ENCODE data around the gene STAT5A.
"Not testable (repeated sequence)": the region's sequence is repeated elsewhere in the genome, so short reads cannot be mapped to it uniquely, and the experiment has no call there.

The STAT5A gene

GRCh38 chr17:42287977-42288802 lies at the start of gene STAT5A:
TSS of gene STAT5A (plus strand) at chr17:42288498. CDS start at chr17:42289412, 914 bp downstream.
- no peaks in the 10 kb centered on the region for H3K9me3 Mint-ChIP-seq
- peaks cover 24% of the 10 kb centered on the region for H3K36me3 Mint-ChIP-seq

GRCh38 chr17:42239576-42239975 lies 48.7 kb upstream of the STAT5A start:
- not testable (repeated sequence) for H3K27ac Mint-ChIP-seq, H3K36me3 Mint-ChIP-seq, H3K27me3 Mint-ChIP-seq, H3K4me3 Mint-ChIP-seq, H3K9me3 Mint-ChIP-seq
- peaks cover 72% of the 10 kb centered on the region for H3K4me1 Mint-ChIP-seq

More at GRCh38 chr17:42287977-42288802, at the start of gene STAT5A:
- Mint-ChIP-seq H3K27ac (peak within 1 kb of the TSS; percentile 99), H3K27me3 (no peaks in the 10 kb centered on the region), H3K4me3 (peak within 1 kb of the TSS; percentile 92), H3K4me1 (peaks cover 60% of the 10 kb centered on the region)

- H3K9me3 Mint-ChIP-seq, result no peaks in the 10 kb centered on the region
- H3K27ac Mint-ChIP-seq, result peak overlapping the region; percentile 19
- H3K4me3 Mint-ChIP-seq, result no peak overlapping the region
- H3K27me3 Mint-ChIP-seq, result no peaks in the 10 kb centered on the region
- peaks cover 66% of the 10 kb centered on the region for H3K4me1 Mint-ChIP-seq
- peaks cover 2% of the 10 kb centered on the region for H3K36me3 Mint-ChIP-seq
Measured at GRCh38 chr17:42240201-42240600, 48.1 kb upstream of the STAT5A start.

- H3K9me3 Mint-ChIP-seq, H3K4me3 Mint-ChIP-seq, H3K36me3 Mint-ChIP-seq, H3K27me3 Mint-ChIP-seq: not testable (repeated sequence)
- peaks cover 64% of the 10 kb centered on the region for H3K4me1 Mint-ChIP-seq
- H3K27ac Mint-ChIP-seq, result peak overlapping the region; percentile 17
Measured at GRCh38 chr17:42240863-42241262, 47.4 kb upstream of the STAT5A start.

- H3K36me3 Mint-ChIP-seq, result peaks cover 2% of the 10 kb centered on the region
- H3K27me3 Mint-ChIP-seq, result no peaks in the 10 kb centered on the region
- no peaks in the 10 kb centered on the region for H3K9me3 Mint-ChIP-seq
- H3K4me1 Mint-ChIP-seq, result peaks cover 67% of the 10 kb centered on the region
- H3K4me3 Mint-ChIP-seq, result peak overlapping the region; percentile 19
- H3K27ac Mint-ChIP-seq, result peak overlapping the region; percentile 30
Measured at GRCh38 chr17:42241871-42242270, 46.4 kb upstream of the STAT5A start.

GRCh38 chr17:42243493-42243982 lies 44.8 kb upstream of the STAT5A start:
- Mint-ChIP-seq H3K4me1 (peaks cover 75% of the 10 kb centered on the region), H3K4me3 (no peak overlapping the region)

GRCh38 chr17:42244116-42244515 lies 44.2 kb upstream of the STAT5A start:
- not testable (repeated sequence) for H3K36me3 Mint-ChIP-seq, H3K27me3 Mint-ChIP-seq, H3K4me3 Mint-ChIP-seq, H3K27ac Mint-ChIP-seq, H3K9me3 Mint-ChIP-seq
- H3K4me1 Mint-ChIP-seq, result peaks cover 76% of the 10 kb centered on the region

More at GRCh38 chr17:42243493-42243982, 44.8 kb upstream of the STAT5A start:
- Mint-ChIP-seq H3K36me3 (peaks cover 2% of the 10 kb centered on the region), H3K27me3 (no peaks in the 10 kb centered on the region), H3K27ac (no peak overlapping the region), H3K9me3 (no peaks in the 10 kb centered on the region)

- not testable (repeated sequence) for H3K36me3 Mint-ChIP-seq, H3K27ac Mint-ChIP-seq, H3K27me3 Mint-ChIP-seq, H3K4me3 Mint-ChIP-seq, H3K9me3 Mint-ChIP-seq
- peaks cover 79% of the 10 kb centered on the region for H3K4me1 Mint-ChIP-seq
Measured at GRCh38 chr17:42245183-42245582, 43.1 kb upstream of the STAT5A start.

- Mint-ChIP-seq H3K9me3 (no peaks in the 10 kb centered on the region), H3K4me1 (peaks cover 81% of the 10 kb centered on the region), H3K36me3 (peaks cover 4% of the 10 kb centered on the region), H3K27me3 (no peaks in the 10 kb centered on the region), H3K27ac (peak overlapping the region; percentile 100), H3K4me3 (peak overlapping the region; percentile 81)
Measured at GRCh38 chr17:42246515-42246914, 41.8 kb upstream of the STAT5A start.

GRCh38 chr17:42247734-42248133 lies 40.6 kb upstream of the STAT5A start:
- H3K4me3 Mint-ChIP-seq, result peak overlapping the region; percentile 91
- no peaks in the 10 kb centered on the region for H3K27me3 Mint-ChIP-seq
- peak overlapping the region; percentile 100 for H3K27ac Mint-ChIP-seq
- peaks cover 79% of the 10 kb centered on the region for H3K4me1 Mint-ChIP-seq
- no peaks in the 10 kb centered on the region for H3K9me3 Mint-ChIP-seq
- peaks cover 4% of the 10 kb centered on the region for H3K36me3 Mint-ChIP-seq

- no peaks in the 10 kb centered on the region for H3K9me3 Mint-ChIP-seq
Measured at GRCh38 chr17:42248351-42249179, 39.7 kb upstream of the STAT5A start.

GRCh38 chr17:42249681-42250446 lies 38.4 kb upstream of the STAT5A start:
- peaks cover 78% of the 10 kb centered on the region for H3K4me1 Mint-ChIP-seq
- no peaks in the 10 kb centered on the region for H3K9me3 Mint-ChIP-seq
- peak overlapping the region; percentile 100 for H3K27ac Mint-ChIP-seq
- peak overlapping the region; percentile 78 for H3K4me3 Mint-ChIP-seq
- H3K27me3 Mint-ChIP-seq, result no peaks in the 10 kb centered on the region
- peaks cover 6% of the 10 kb centered on the region for H3K36me3 Mint-ChIP-seq

More at GRCh38 chr17:42248351-42249179, 39.7 kb upstream of the STAT5A start:
- Mint-ChIP-seq H3K36me3 (peaks cover 4% of the 10 kb centered on the region), H3K4me1 (peaks cover 83% of the 10 kb centered on the region), H3K27me3 (no peaks in the 10 kb centered on the region), H3K27ac (peak overlapping the region; percentile 100), H3K4me3 (peak overlapping the region; percentile 91)

GRCh38 chr17:42251115-42251514 lies 37.2 kb upstream of the STAT5A start:
- Mint-ChIP-seq H3K36me3 (peaks cover 6% of the 10 kb centered on the region), H3K9me3 (no peaks in the 10 kb centered on the region), H3K4me3 (peak overlapping the region; percentile 19), H3K4me1 (peaks cover 82% of the 10 kb centered on the region), H3K27ac (peak overlapping the region; percentile 84), H3K27me3 (no peaks in the 10 kb centered on the region)

GRCh38 chr17:42252597-42253550 lies 35.4 kb upstream of the STAT5A start:
- H3K4me1 Mint-ChIP-seq, result peaks cover 78% of the 10 kb centered on the region
- H3K4me3 Mint-ChIP-seq, result peak overlapping the region; percentile 47
- H3K27me3 Mint-ChIP-seq, result no peaks in the 10 kb centered on the region
- no peaks in the 10 kb centered on the region for H3K9me3 Mint-ChIP-seq
- H3K36me3 Mint-ChIP-seq, result peaks cover 6% of the 10 kb centered on the region
- peak overlapping the region; percentile 91 for H3K27ac Mint-ChIP-seq

All from activated naive CD4-positive, alpha-beta T cell treated with anti-CD3 and anti-CD28 coated beads, Interleukin-2, amount 50 U/mL, for 24 hours (primary cell).